ENCODE measurements around the gene CASZ1.

- TF ChIP-seq POLR2A (IDR thresholded peaks at IDR 0.05) (no peak), POLR2AphosphoS5 (IDR thresholded peaks at IDR 0.05) (no peak)
- TF ChIP-seq, protein P1, sequence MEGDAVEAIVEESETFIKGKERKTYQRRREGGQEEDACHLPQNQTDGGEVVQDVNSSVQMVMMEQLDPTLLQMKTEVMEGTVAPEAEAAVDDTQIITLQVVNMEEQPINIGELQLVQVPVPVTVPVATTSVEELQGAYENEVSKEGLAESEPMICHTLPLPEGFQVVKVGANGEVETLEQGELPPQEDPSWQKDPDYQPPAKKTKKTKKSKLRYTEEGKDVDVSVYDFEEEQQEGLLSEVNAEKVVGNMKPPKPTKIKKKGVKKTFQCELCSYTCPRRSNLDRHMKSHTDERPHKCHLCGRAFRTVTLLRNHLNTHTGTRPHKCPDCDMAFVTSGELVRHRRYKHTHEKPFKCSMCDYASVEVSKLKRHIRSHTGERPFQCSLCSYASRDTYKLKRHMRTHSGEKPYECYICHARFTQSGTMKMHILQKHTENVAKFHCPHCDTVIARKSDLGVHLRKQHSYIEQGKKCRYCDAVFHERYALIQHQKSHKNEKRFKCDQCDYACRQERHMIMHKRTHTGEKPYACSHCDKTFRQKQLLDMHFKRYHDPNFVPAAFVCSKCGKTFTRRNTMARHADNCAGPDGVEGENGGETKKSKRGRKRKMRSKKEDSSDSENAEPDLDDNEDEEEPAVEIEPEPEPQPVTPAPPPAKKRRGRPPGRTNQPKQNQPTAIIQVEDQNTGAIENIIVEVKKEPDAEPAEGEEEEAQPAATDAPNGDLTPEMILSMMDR (IDR thresholded peaks at IDR 0.05 in 8 of 11, conservative IDR thresholded peaks at IDR 0.05 in 3 of 11): no peak
Observed at GRCh38 chr1:10779201-10779600, 17.2 kb downstream of the CASZ1 start.

All from spleen (tissue), 7 donors.